Renal cortical epithelial cell (primary cell): ENCODE measurements around the gene ZBTB7A. TPM values are rescaled to one million over a fixed set of nuclear protein-coding genes. Genes with fewer than 3 reads are reported as not detected.

ENCODE experiments used
- DNase-seq: peaks from one replicate; pipeline ENCODE4 v3.0.0-alpha.2; 2011; ENCODE audit warnings: low read depth
- total RNA-seq: library from RNA; depleted of rRNA; stranded (reverse); fragments of >200 nt; gene quantifications from 2 replicates; pipeline ENCODE4 v1.2.3, GENCODE V29; 2014

ZBTB7A gene
- total RNA-seq, 1 donor from 2014 or later, result 38.1 TPM

GRCh38 chr19:4094291-4094690, 27.6 kb upstream of the ZBTB7A start:
- no peak for DNase-seq

DNA sequence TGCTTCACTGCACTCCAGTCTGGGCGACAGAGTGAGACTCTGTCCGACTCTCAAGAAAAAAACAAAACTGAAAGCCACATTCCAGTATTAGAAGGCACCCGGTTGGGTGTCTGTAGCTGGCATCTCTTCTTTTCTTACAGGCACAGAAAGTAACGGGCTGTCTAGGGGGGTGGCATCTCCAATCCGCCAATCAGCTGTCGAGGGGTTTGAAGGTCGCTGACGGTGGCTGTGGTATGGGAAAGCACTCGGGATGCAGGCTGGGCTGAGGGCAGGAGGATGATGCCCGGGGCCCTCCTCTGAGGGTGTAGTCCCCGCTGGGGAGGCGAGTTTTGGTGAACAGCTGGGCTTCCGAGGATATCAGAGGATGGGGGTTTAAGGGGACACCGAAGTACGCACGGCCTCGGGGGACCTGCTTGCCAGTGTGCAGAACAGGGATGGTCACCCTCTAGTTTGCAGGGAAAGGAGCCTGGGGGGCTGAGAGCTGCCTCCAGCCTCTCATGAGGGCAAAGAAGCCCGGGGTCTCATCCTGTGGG, 27.0 kb upstream of the ZBTB7A start:
- DNase-seq, result no peak

DNA sequence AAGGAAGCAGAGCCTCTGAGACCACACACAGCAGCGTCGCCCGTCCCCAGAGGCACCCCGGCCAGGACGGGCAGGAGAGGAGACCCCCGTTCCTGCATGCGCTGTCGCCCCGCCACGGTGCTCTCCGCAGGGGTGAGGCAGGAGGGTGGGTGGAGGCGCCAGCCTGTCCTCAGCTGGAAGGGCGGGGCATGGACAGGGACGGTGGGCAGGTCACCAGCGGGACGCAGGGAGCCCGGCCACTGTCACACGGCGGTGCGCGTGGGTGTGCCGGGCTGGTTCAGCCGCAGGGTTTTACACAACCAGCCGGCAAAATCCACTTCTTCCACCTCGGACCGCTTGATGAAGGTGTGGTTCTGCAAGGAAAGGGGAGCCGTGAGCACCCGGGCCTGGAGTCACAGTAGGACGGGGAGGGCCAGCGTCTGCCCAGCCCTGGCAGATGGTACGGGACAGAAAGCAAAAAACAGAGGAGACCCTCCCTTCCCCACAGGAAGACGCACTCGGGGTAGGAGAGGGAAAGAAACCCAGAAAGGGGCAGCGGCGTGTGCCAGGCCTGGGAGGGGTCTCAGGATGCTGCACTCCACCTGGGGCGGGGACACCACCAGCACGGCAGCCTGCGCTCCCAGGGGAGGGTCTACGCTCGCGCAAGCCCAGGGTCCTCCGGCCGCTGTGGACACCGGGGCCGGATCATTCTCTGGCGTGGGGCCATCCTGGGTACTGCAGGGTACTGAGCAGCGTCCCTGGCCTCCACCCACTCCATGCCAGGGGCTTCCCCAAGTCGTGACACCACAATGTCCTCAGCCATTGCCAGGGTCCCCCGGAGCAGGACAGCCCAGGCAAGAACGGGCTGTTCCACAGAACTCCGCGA, 23.9 kb upstream of the ZBTB7A start:
- no peak for DNase-seq

GRCh38 chr19:4089946-4090345, 23.2 kb upstream of the ZBTB7A start:
- no peak for DNase-seq

GRCh38 chr19:4089400-4089908, 22.8 kb upstream of the ZBTB7A start:
- no peak for DNase-seq

DNA sequence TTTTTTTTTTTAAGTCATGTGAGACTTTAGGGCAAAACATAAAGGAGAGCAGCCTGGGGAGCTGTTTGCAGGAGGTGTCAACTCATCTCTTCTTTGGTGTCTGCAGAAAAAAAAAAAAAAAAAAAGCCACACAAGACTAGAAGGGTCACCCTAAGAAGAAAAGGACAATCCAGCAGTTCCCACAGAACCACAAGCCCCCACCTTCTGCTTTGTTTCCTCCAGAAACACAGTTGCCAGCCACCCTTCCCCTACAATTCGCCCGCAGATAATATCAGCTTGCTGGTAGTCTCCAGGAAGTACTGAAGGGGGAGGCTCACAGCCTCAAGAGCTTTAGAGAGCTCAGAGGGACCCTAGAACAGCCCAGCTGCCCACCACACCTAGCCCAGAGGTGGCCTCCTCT, 22.3 kb upstream of the ZBTB7A start:
- DNase-seq, result no peak

DNA sequence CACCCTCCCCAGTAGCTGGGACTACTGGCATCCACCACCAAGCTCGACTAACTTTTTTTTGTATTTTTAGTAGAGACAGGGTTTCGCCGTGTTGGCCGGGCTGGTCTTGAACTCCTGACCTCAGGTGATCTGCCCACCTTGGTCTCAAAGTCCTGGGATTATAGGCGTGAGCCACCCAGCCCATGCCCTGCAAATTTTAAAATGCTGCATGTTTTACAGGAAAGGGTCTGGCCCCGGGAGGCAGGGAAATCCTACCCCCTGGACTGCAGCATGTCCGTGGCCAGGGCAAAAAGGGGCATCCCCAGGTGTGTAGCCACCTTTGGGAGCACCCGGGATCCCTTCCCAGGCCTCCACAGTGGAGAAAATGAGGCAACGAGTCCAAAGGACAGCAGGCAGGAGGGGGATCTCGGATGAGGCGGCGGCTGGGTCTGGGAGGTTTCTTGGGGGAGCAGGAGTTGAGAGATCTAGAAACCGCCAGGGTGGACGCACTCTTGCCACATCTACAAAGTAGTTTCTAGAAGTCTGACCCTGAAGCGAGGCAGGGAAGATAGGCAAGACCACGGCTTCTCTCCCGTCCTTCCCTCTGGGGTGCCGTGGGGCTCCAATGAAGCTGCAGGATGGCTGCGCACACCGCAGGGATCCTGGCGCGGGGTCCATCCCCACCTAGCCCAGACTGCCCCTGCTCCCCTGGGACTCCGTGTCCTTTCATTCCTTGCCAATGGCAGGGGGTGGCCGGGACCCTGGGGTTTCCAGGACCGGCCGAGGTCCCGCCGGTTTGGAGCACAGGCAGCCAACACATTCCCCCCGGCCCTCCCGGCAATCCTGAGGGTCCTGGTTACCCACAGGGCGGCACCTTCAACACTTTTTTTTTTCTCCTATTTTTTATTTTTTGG, 21.3 kb upstream of the ZBTB7A start:
- no peak for DNase-seq

- DNase-seq, result no peak
Observed at GRCh38 chr19:4086411-4086867, 19.7 kb upstream of the ZBTB7A start.

DNA sequence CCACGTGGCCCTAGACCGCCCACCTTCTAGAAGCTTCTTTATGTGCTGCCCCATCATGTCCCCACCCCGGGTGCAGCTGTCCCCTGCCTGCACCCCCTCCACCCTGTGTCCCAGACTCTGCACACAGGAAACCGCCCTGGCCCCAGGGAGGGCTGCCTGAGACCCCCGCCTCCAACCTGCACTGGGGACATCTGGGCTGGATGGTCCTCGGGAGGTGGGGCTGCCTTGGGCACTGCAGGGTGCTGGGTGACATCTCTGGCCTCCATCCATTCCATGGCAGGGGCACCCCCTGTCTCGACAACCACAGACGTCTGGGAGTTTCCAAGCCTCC, 17.8 kb upstream of the ZBTB7A start:
- no peak for DNase-seq

DNA sequence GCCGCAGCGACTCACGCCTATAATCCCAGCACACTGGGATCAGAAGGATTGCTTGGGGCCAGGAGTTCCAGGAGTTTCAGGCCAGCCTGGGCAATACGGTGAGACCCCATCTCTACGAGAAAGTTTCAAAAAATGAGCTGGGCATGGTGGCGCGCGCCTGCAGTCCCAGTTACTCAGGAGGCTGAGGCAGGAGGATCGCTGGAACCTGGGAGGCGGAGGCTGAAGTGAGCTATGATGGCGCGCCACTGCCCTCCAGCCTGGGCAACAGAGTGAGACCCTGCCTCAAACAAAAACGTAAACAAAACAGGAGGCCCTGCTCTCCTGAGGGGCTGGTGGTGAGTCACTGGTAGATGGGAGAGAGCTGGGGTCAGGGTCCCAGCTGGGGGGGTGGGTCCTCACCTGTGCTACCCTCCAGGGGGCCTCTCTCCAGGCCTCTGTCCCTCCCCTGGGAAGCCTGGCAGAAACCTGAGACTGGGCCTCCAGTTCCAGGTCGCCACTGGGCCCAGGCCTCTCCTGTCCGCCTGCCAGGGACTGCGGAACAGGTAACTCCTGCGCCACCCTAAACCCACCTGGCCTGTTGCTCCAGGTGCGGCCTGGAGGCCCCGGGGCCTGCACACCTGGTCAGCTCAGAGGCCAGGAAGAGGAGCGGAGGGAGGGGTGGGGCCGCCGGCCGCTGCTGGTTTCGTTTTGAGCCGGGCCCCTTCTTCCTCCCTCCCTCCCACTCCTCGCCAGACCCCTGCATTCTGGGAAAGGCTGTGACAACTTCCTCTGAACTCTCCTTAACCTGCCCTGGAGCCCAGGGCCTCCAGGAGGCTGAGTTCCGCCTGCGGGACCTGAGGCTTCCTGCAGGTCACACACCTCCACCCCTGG, 17.2 kb upstream of the ZBTB7A start:
- DNase-seq, result no peak

GRCh38 chr19:4082172-4082571, 15.5 kb upstream of the ZBTB7A start:
- no peak for DNase-seq

GRCh38 chr19:4081441-4082129, 14.9 kb upstream of the ZBTB7A start:
- no peak for DNase-seq

- no peak for DNase-seq
Observed at GRCh38 chr19:4080473-4080872, 13.8 kb upstream of the ZBTB7A start.

DNA sequence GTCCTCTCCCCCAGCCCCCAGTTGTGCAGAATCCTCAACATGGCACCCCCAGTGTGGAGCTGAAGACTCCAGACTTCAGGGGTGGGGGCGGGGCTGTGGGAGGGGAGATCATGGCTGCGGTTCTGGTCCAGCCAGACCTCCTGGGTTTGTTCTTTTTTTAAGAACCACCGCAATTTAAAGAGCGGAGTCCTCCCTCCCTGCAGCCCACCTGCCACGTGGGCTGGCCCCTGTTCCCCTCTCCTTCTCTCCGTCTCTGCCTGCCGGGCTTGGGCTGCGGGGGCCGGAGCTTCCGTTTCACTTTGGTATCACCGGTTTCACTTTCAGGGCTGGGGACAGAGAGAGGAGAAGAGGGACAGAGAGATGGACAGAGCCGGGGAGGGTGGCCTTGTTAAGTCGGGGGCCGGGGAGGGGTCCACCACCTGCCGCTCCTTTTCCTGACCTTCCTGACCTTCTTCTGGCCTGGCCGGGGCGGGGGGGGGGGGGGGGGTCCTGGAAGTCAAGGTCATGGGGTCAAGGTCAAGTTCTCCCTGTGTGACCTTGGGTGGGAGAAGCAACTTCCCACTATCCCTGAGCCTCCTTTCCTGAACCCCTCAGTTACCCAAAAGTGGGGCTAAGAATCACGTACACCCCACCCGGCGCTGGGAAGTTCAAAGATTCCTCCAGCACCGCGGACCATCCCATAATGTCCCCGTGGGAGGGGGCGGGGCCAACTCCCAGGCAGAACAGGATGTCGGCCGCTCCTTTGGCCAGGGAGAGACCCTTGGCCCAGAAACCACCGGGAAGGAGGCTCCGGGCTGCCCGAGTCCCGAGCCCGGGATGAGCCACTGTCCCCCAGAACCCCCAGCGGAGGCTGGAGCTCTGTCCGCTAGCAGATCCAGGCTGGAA, 11.3 kb upstream of the ZBTB7A start:
- no peak for DNase-seq

- DNase-seq, result no peak
Observed at GRCh38 chr19:4077007-4077374, 10.3 kb upstream of the ZBTB7A start.

GRCh38 chr19:4075373-4075772, 8.7 kb upstream of the ZBTB7A start:
- DNase-seq, result no peak

DNA sequence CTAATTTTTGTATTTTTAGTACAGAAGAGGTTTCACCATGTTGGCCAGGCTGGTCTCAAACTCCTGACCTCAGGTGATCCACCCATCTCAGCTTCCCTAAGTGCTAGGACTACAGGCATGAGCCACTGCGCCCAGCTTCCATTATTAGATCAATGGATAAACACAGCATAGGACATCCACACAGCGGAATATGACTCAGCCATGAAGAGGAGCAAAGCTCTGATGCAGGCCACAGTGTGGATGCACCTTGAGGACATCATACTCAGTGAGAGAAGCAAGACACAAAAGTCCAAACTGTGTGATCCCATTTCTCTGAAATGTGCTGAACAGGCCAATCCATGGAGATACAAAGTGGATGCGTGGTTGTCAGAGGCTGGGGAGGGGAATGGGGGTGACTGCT, 4.9 kb upstream of the ZBTB7A start:
- no peak for DNase-seq

GRCh38 chr19:4069331-4069959, 2.7 kb upstream of the ZBTB7A start:
- no peak for DNase-seq
